IMR-90 (cell line): ENCODE results near the gene FERMT3. TPM values are rescaled to one million over a fixed set of nuclear protein-coding genes. Genes with fewer than 3 reads are reported as not detected.

ENCODE experiments used
- ATAC-seq: fragments of 200-7000 bp; cut with Tn5 transposase; 2 replicates; pipeline ENCODE4 v1.9.1; 2020; ENCODE audit warnings: low read depth, mild to moderate bottlenecking, moderate library complexity
- BruUV-seq: library from RNA; stranded (reverse); fragments of 400-500 nt; replicated peaks from 2 replicates; lab custom pipeline; 2021; lab: Mats Ljungman, UMichigan
- CTCF ChIA-PET: fragments of 300-600 bp; formaldehyde crosslinking; extraction: SDS; loops from one replicate; lab custom pipeline; 2021; ENCODE audit warnings: antibody characterized with exemption; lab: Yijun Ruan, JAX
- POLR2A ChIA-PET: fragments of 300-600 bp; sonication (Branson Sonifier 250); formaldehyde crosslinking; loops from one replicate; lab custom pipeline; 2022; ENCODE audit warnings: antibody characterized with exemption; ENCODE audit not compliant: unreplicated experiment; lab: Charles Lee
- DNase-seq: peaks from one replicate; pipeline ENCODE4 v3.0.0; 2013
- H2AFZ ChIP-seq: replicated peaks from 2 replicates; pipeline ENCODE3; 2013; ENCODE audit warnings: low read length, mild to moderate bottlenecking; ENCODE audit not compliant: poor library complexity
- H2AK5ac ChIP-seq: 2 replicates; pipeline ENCODE4 v1.6.1; 2013; ENCODE audit warnings: low read depth, low read length, inconsistent platforms
- H2AK9ac ChIP-seq: replicated peaks from 2 replicates; pipeline ENCODE3; 2013; ENCODE audit warnings: mild to moderate bottlenecking, low read depth, low read length, moderate library complexity; ENCODE audit not compliant: poor library complexity
- H2BK120ac ChIP-seq: 2 replicates; pipeline ENCODE4 v1.6.1; 2013; ENCODE audit warnings: low read depth, low read length, inconsistent platforms
- H2BK15ac ChIP-seq: 3 replicates; pipeline ENCODE4 v1.6.1; 2013; ENCODE audit warnings: low read depth, low read length, inconsistent platforms
- H2BK20ac ChIP-seq: 2 replicates; pipeline ENCODE4 v1.6.1; 2013; ENCODE audit warnings: low read depth, mild to moderate bottlenecking, inconsistent platforms, low read length, moderate library complexity
- H2BK5ac ChIP-seq: 2 replicates; pipeline ENCODE4 v1.6.1; 2013; ENCODE audit warnings: mild to moderate bottlenecking, low read depth, low read length, inconsistent platforms; ENCODE audit not compliant: poor library complexity, severe bottlenecking
- H3K14ac ChIP-seq: replicated peaks from 2 replicates; pipeline ENCODE4 v1.6.1; 2013; ENCODE audit warnings: low read depth, low read length, inconsistent platforms
- H3K18ac ChIP-seq: 2 replicates; pipeline ENCODE4 v1.6.1; 2013; ENCODE audit warnings: low read depth, low read length, control low read depth
- H3K23ac ChIP-seq: 2 replicates; pipeline ENCODE4 v1.6.1; 2013; ENCODE audit warnings: low read depth, low read length, inconsistent platforms
- H3K27ac ChIP-seq: 2 replicates; pipeline ENCODE4 v1.5.1; 2013; ENCODE audit warnings: mild to moderate bottlenecking, control low read depth, low read length; ENCODE audit not compliant: insufficient read depth
- H3K27me3 ChIP-seq: 2 replicates; pipeline ENCODE4 v1.6.1; 2013; ENCODE audit warnings: low read length; ENCODE audit not compliant: control insufficient read depth, insufficient read depth
- H3K36me3 ChIP-seq: 2 replicates; pipeline ENCODE4 v1.6.1; 2013; ENCODE audit warnings: low read length, mixed read lengths; ENCODE audit not compliant: control insufficient read depth, insufficient read depth
- H3K4ac ChIP-seq: 2 replicates; pipeline ENCODE4 v1.6.1; 2013; ENCODE audit warnings: low read depth, low read length, inconsistent platforms
- H3K4me1 ChIP-seq: 2 replicates; pipeline ENCODE4 v1.6.1; 2013; ENCODE audit warnings: low read length, mixed read lengths; ENCODE audit not compliant: control insufficient read depth, insufficient read depth
- H3K4me2 ChIP-seq: 2 replicates; pipeline ENCODE4 v1.6.1; 2013; ENCODE audit warnings: low read depth, mild to moderate bottlenecking, control low read depth, low read length, moderate library complexity
- H3K4me3 ChIP-seq: 2 replicates; pipeline ENCODE4 v1.5.1; 2013; ENCODE audit warnings: low read depth, mild to moderate bottlenecking, control low read depth, low read length, moderate library complexity; ENCODE audit not compliant: insufficient read depth
- H3K56ac ChIP-seq: 2 replicates; pipeline ENCODE4 v1.6.1; 2013; ENCODE audit warnings: low read length, inconsistent platforms; ENCODE audit not compliant: insufficient read depth; ENCODE audit errors: extremely low read depth
- H3K79me1 ChIP-seq, 2 experiments: 2 replicates each; pipeline ENCODE4 v1.6.1; 2013; ENCODE audit warnings: low read length in 2 of 2, inconsistent platforms in 1 of 2, low read depth in 1 of 2
- H3K9ac ChIP-seq: 2 replicates; pipeline ENCODE4 v1.6.1; 2013; ENCODE audit warnings: low read depth, low read length, control low read depth
- H3K9me1 ChIP-seq: 2 replicates; pipeline ENCODE4 v1.6.1; 2013; ENCODE audit warnings: low read length, inconsistent platforms; ENCODE audit not compliant: insufficient read depth
- H3K9me3 ChIP-seq: 2 replicates; pipeline ENCODE4 v1.6.1; 2013; ENCODE audit warnings: low read length; ENCODE audit not compliant: control insufficient read depth, insufficient read depth
- H4K20me1 ChIP-seq: 2 replicates; pipeline ENCODE4 v1.6.1; 2013; ENCODE audit warnings: low read length, inconsistent platforms; ENCODE audit not compliant: insufficient read depth
- H4K5ac ChIP-seq: 2 replicates; pipeline ENCODE4 v1.6.1; 2013; ENCODE audit warnings: mild to moderate bottlenecking, low read depth, low read length, control low read depth
- H4K8ac ChIP-seq, 2 experiments: 2 replicates each; pipeline ENCODE4 v1.6.1; 2013; ENCODE audit warnings: low read depth in 2 of 2, low read length in 2 of 2, control low read depth in 1 of 2, inconsistent platforms in 1 of 2
- H4K91ac ChIP-seq: 2 replicates; pipeline ENCODE4 v1.6.1; 2013; ENCODE audit warnings: low read depth, low read length, inconsistent platforms; ENCODE audit not compliant: insufficient read depth
- CEBPB ChIP-seq: IDR thresholded peaks from 2 replicates; pipeline ENCODE4 v1.6.1; 2012; ENCODE audit warnings: low read depth, low read length, improper control_type of control experiment
- FOS ChIP-seq: fragments of 150-350 bp; IDR thresholded peaks from 2 replicates; pipeline ENCODE4 v1.6.1; 2016; ENCODE audit warnings: low read depth, low read length
- MAFK ChIP-seq: IDR thresholded peaks from 2 replicates; pipeline ENCODE4 v1.6.1; 2012; ENCODE audit warnings: low read depth, low read length, improper control_type of control experiment
- NFE2L2 ChIP-seq: fragments of 150-350 bp; IDR thresholded peaks from 2 replicates; pipeline ENCODE4 v1.6.1; 2016; ENCODE audit warnings: low read depth, mild to moderate bottlenecking, low read length
- RAD21 ChIP-seq: IDR thresholded peaks from 2 replicates; pipeline ENCODE4 v1.6.1; 2012; ENCODE audit warnings: low read length, improper control_type of control experiment
- WGBS, 2 experiments: methylation state at CpG; one replicate each; pipeline versions ENCODE4 v1.1.5 to v1.1.7; 2013; ENCODE audit warnings: missing lambda C conversion rate in 2 of 2; ENCODE audit not compliant: insufficient read length in 1 of 2; ENCODE audit errors: extremely low coverage in 2 of 2; 5-methylcytosine and 5-hydroxymethylcytosine counted together
- dilution Hi-C: fragments of 300-500 bp; cut with HindIII; formaldehyde crosslinking; loops from one replicate; pipeline ENCODE4 v1.14.3; 2018; ENCODE audit warnings: low sequenced_read_pairs; ENCODE audit not compliant: unreplicated experiment
- in situ Hi-C: fragments of 300-500 bp; cut with MboI; formaldehyde crosslinking; loops from 3 replicates; pipeline ENCODE4 v1.14.3; 2019; ENCODE audit warnings: low sequenced_read_pairs, inconsistent platforms, mixed read lengths
- intact Hi-C: fragments of 100-400 bp; cut with micrococcal nuclease; formaldehyde crosslinking; loops from 2 replicates; pipeline ENCODE4 v1.10.0; 2022
- polyA plus RNA-seq, 3 experiments: library from polyadenylated mRNA; depleted of rRNA; stranded (reverse); fragments of >200 nt; gene quantifications; 2 replicates each; pipeline ENCODE4 v1.2.3, GENCODE V29; 2012; ENCODE audit warnings: low replicate concordance in 1 of 3
- total RNA-seq: library from RNA; depleted of rRNA; stranded (reverse); fragments of >200 nt; gene quantifications from 2 replicates; pipeline ENCODE4 v1.2.3, GENCODE V29; 2012

The FERMT3 gene
- total and polyA plus RNA-seq, 2 of the 4 experiments (the other 2 are of a cell fraction), result 0.36 to 2.3 TPM

- no peak for DNase-seq
- Histone ChIP-seq H3K27me3 (no peaks in the 10 kb centered on the region), H3K23ac (no peak overlapping the region), H3K27ac (no peak overlapping the region), H4K20me1 (peaks cover 13% of the 10 kb centered on the region; the same call in 1 of the 2 replicates), H2BK15ac (no peak overlapping the region), H3K9me1 (no peaks in the 10 kb centered on the region), H3K9me3 (no peaks in the 10 kb centered on the region), H4K91ac (no peak overlapping the region), H3K4me1 (peaks cover 10% of the 10 kb centered on the region), H2BK5ac (no peak overlapping the region), H3K79me1 (peaks cover 0 to 44% of the 10 kb centered on the region in 2 experiments; a peak in 3 of 4 replicates), H3K18ac (no peak overlapping the region), H4K8ac (no peak overlapping the region), H2BK20ac (no peak overlapping the region), H2AFZ (no peak overlapping the region), H3K4me2 (no peak overlapping the region), H3K36me3 (peaks cover 56% of the 10 kb centered on the region), H3K14ac (no peak overlapping the region), H2AK5ac (no peak overlapping the region), H3K4me3 (no peak overlapping the region), H2AK9ac (no peak overlapping the region), H3K4ac (no peak overlapping the region; the same call in 1 of the 2 replicates), H2BK120ac (no peak overlapping the region), H3K9ac (no peak overlapping the region), H4K5ac (no peak overlapping the region), H3K56ac (no peak overlapping the region)
- intact Hi-C loops, result loop anchor here (1.0 to 10.0 kb wide), 2 partner anchors 97 to 451 kb away; no protein-coding TSS in a partner anchor
- ChIA-PET POLR2A (interaction anchor here (0.6 kb wide), 1 partner anchor 97 kb away, joined by 5 read pairs; no protein-coding TSS in a partner anchor), CTCF (interaction anchor here (0.6 to 2.0 kb wide), 10 partner anchors 11 to 151 kb away, joined by 3 to 12 read pairs (median 6); partner anchors contain the start of genes ESRRA and FKBP2)
- TSS peak; percentile 96 for BruUV-seq
- in situ Hi-C loops, result loop anchor here (5.0 kb wide), 1 partner anchor 98 kb away; the partner anchor contains the start of gene CATSPERZ
- TF ChIP-seq MAFK (no peak), CEBPB (no peak), NFE2L2 (no peak), RAD21 (no peak), FOS (no peak)
- no CpG with 5 or more reads among the region's 16 CpGs for WGBS, 2 experiments
- ATAC-seq, result no peak
- dilution Hi-C loops, result no loop called here
These were observed 2.5 kb upstream of the FERMT3 start for GRCh38 chr11:64204080-64204440.
